HG03103 (cell line): ENCODE data around the gene VAMP2.

Experiments
- ATAC-seq: cut with Tn5 transposase; IDR thresholded peaks from one replicate; pipeline ENCODE4 v1.9.1; 2021; ENCODE audit warnings: low read depth; ENCODE audit not compliant: unreplicated experiment

VAMP2 gene

DNA sequence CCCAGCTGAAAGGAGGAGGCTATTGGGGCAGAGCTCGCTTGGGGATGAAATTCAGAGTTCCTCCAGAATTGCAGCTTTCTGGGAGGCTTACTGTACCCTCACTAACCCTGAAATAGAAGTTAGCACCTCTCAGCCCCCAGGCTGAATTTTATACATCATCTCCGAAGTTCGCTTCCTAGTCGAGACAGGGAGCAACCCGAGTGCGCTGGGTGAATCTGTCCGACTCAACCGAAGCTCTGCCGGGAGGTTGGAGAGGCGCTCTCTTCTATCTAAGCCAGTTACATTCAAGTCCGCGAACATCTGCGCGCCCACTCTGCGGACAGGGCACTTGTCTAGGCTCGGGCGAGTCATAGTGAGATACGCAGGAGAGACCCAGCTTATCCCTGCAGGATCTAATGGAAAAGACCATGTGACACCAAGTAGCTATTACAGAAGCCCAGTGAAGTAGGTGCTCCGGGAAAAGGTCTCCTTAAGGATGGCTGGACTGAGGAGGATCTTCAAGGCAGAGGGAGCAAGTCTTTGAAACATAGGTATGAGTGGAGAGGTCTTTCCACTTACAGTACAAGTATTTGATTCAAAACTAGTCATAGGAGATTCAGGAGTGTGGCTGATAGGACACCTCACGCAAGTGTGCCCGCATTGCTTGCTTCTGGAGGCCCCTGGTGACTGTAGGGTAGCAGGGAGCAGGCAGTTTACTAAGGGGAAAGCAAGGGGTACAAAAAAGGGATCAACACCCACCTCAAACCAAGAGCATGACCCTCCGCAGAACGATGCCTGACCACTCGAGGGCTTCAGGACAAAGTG lies 38.2 kb downstream of the VAMP2 start:
- no peak for ATAC-seq

DNA sequence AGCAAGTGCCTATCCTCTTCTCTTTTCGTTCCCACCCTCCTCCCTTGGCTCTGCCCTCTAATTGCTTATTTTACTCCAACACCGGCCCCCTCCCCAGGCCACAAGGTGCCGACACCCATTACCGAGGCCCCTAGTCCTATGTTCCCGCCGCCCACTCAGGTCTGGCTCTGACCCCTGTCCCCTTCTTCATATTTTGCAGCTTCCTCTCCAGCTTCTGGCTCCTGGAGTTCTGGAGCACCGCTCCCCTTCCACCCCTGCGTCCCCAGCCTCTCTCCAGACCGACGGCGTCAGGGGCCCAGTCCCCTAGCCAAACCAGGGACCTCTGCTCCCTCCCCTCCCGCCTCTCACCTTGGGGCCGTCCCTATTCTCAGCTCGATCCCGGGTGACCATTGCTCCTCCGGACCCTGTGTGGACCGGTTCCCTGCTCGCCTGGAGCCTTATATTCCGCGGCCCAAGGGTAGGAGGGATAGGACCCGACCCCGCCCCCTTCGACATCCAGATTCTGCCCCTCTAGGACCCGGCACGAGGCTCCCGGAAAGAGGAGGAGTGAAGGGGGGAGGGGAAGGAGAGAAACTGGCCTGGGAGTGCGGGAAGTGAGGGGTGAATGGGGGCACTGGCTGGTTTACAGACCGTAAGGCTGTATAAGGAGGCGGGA lies 38.9 kb downstream of the VAMP2 start, which contains the start of gene HES7:
Gene HES7 (minus strand): TSS at position 412 of the 655 bp plus-strand sequence. CDS start 22 bp downstream, at position 390.
- no peak for ATAC-seq

DNA sequence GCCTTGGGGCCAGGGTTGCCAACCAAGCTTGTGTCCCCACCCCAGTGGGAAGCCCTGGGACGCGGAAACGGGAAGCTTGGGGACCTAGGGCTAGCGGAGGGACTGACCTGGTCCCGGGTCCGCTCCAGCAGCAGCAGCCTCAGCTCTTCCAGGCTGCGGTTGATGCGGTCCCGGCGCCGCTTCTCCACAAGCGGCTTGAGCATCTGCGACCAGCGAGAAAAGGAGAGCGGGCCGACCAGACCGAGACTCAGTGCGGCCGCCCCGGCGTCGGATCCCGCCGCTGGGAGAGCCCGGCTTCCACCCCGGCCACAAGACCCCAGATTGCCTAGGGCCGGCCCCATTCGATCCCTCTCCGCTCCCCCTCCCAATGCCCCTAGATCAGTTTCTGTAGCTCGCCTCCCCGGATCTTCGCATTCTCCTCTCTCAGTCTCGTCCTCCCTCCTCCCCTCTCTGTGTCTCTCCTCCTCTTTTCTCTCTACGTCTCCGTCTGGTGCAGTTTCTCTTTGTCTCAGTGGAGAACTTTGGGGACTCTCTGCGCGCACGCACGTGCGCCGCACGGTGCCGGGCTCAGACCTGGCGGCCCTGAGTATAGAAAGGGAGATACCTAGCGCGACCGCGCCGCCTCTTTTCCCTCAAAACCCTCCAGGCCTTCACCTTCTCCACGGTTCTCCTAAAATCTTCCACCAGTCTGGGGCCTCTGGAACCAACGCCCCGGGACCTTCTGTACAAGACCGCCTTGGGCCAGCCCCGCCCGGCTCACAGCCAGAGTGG lies 39.6 kb downstream of the VAMP2 start:
- ATAC-seq, result no peak

DNA sequence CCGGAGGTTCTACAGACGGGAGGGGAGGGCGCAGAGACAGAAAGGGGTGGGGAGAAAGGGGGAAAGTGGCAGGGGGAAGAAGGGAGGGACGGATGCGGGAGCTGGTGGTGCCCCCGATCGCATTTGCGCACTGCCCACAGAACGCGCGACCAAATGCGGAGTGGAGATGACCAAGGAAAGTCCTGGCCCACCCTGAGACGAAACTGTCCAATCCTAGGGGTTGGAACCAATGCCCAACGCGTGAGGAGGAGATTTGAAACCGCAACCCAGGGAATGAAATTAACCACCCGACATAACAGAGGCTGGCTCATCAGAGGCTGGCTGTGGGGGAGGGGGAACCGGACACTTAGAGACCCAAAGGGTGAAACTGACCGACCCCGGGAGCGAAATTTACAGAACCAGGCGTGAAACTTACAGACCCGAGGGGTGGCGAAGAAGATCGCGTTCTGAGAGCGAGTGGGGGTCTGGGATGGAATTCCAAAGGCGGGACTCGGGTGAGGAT lies 40.3 kb downstream of the VAMP2 start:
- no peak for ATAC-seq

DNA sequence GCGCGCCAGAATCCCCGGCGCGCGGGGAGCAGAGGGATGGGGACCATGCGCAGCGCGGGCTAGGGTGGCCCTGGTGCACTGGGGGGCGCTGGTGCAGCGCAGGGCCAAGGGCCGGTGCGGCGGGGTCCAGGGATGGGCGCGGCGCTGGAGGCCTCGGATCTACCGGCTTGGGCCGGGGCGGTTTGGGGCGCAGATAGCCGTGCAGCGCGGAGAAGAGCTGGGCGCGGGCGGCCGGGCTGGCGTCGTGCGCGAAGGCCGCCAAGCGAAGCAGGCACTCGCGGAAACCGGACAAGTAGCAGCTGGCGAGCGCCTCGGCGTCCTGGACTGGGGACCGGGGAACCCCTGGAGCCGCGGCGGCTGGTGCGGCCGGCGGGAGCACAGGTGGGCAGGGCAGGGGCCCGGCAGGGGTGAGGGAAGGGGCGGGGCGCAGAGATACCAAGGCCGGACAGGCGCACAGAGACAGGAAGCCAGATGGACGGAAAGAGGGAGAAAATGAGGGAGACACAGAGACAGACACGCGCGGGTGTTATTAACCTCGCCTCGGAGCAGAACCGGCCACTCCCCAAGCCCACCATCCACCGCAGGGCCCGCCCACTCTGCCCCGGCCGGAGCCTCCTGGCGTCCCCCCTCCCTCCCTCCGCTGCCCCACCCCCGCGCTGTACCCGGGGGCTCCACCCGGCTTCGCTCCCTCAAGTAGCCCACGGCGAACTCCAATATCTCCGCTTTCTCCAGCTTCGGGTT lies 40.9 kb downstream of the VAMP2 start:
- ATAC-seq, result no peak

DNA sequence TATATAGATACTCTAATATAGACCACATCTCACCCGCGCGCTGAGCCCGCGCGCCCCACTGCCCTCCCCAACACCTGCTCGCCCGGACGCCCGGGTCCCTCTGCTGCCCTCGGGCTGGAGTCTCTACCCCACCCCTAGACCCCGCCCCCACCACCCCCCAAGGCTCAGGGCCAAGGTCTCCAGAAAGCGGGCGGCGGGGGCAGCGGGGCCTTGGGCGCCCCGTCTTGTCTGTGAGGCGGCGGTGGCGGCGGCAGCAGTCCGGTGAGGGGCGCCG lies 41.4 kb downstream of the VAMP2 start:
- ATAC-seq, result no peak

DNA sequence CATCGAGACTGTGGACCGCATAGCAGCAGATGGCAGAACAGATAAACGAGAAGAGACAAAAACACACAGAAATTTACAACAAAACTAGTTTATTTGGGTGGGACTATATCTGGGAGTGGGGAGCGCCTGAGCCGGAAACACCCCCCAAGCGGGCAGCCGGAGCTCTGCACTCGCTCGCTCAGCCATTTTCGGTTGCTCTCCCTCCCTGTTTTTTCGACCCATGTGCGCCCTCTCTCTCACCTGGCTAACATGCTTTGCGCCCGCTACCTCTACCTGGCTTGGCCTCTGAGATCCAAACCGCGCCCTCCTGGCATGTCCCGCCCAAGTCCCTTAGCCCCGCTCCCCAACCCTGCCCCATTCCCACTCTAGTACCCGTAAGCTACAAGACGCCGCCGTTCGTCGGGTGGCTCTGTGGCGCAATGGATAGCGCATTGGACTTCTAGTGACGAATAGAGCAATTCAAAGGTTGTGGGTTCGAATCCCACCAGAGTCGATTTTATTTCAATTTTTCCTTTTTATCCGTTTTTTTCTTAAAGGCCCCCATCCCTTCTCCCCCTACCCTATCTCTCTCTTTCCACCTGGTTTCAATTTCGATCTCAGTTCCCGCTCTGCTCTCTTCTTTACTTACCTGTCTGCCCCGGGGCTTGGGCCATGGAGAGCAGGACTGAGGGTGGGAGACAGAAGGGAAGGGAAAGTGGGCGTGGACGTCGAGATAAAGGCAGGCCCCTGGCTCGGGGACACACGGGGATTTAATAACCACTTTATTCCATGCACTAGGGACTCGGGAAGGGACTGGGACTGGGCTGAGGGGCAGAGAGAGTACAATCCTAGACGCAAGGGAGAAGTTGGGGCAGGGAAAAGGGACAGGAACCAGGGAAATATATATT lies 42.0 kb downstream of the VAMP2 start:
- no peak for ATAC-seq

DNA sequence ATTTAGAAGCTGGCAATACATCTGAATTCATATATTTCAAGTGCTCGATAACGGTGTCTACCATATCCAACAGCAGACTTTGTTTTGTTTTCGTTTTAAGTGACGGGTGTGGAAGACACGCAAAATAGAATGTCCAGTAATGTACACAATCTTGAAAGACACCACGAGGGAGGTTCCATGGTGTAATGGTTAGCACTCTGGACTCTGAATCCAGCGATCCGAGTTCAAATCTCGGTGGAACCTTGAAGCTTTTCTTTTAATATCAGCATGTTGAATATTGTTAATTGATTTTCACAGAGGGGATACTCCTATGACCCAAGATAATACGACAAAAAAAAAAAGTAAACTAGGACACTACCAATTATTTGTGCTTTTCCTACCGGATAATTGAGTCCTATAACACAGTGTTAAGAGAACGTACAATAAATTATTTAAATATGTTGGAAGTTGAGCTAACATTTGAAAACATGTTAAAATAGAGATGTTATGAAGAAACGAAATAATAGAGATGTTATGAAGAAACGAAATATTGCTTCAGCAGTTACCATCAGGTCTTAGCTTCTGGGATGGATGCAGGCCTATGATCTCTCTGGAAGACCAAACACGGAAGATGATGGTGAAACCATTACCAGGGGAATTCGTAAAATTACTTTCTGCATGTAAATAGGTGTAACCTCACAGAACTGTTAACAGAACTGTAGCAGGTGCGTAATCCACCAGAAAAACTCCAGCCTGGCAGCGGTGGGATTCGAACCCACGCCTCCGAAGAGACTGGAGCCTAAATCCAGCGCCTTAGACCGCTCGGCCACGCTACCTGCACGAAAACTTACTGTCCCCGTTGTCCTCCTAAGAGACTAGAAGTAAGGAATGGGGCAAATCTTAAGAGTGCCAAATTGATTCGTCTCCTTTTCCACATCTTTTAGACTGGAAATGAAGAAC lies 42.9 kb downstream of the VAMP2 start:
- no peak for ATAC-seq

DNA sequence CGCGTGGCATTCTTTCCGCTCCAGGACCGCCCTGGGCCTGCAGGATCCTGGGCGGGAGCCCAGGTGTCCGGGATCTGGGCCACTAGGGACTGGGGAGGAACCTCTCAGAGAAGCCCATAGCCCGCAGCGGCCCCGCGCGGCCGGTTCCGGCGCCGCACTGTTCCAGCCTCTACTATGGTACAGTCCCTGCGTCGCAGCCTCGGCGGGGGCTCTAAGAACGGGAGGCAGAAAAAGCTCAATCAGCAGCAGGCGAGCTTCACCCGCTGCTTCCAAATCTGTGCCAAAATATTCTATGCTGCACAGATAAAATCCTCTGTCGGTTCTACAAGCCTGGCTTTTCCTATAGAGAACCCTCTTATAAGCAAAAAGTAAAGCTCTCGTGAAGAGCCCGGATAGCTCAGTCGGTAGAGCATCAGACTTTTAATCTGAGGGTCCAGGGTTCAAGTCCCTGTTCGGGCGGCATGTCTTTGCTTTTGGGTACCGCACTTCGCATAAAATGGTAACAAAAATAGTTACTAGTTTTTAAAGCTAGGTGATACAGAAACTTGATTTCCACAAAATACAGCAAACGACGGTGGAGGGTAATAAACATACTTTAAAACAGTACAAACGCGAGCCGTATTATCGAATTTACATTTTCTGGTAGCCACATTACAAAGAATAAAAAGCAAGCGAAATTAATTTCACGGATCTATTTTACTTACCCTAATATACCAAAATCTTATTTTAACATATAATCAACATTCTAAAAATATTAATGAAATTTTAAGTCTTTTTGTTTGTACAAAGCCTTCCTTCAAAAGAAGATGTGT lies 43.8 kb downstream of the VAMP2 start:
- no peak for ATAC-seq

DNA sequence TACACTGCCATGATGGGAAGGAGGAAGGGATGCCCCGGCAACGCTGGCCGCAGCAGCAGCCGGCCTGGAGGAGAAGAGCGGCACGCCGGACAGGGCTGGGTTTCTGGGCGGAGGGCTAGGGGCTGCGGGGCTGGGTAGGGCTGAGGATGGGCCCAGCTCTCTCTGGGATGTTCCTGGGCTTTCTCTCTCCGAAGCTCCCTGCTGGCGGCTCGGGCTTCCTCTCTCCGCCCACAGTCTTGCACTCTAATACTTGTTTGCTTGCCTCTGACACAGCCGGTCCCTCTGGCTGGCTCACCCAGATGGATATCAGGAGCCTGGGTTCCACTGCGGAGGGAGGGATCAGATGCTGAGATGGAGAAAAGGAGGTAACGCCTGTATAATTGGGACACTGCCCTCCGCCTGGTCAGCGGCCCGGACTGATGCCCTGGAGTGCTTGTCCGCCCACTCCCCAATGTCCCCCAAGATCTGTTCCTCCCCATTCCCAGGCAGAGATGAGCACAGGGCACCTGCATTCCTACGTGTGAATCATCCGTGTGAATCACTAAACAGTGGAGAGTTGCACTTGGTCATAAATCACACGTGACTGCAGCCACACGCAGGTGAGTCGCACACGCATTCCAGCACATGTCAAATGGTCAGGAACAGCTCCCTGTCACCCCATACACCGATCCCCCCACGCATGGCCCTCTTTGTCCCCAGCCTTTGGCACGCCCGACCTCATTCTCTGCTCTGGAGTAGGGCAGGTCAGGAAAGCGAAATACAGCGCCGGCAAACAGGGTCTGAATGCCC lies 44.6 kb downstream of the VAMP2 start, which contains the start of gene ALOXE3:
Gene ALOXE3 (minus strand): TSS at position 535 of the 789 bp plus-strand sequence. CDS start 524 bp downstream, at position 11.
- ATAC-seq, result no peak

DNA sequence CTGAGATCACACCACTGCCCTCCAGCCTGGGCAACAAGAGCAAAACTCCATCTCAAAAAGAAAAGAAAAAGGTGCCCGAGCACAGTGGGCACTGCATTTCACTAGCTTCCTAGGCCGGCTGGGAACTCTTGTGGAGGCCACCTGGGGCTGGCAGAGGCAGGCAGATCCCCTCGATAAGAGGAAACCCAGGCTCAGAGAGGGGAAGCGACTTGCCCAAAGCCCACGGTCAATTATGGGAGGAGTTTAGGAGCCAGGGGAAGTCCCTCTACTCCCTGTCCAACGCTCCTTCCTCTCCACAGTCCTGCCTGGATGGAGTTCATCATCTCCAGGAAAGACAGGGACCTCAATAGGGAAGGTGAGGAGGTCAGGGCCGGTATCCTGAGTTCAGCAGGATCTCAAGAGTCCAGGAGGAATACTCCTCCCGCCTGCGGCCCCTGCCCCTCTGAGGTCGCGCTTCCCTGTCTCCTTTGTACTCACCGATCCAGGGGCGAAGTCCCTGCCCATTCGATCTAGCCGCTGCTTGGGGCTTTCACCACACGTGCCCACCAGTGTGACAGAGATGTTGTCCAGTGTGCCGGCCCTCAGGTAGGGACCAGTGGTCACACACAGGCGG lies 45.3 kb downstream of the VAMP2 start:
- no peak for ATAC-seq

DNA sequence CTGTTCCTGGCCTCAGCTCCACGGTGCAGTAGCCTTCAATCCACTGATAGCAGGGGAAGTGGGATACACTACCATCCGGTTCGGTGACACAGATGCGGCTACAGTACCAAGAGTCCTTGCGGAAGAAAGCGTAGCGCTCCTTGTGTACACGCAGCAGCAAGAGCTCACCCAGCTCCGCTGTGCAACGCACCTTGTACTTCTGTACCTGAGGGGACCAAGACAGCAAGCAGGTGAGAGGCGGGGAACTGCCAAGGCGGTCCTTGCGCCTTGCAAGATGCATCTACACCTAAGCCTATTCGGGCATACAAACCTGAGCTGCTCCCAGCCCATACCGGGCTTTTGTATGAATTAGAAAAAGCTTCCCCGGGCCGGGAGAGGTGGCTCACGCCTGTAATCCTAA lies 46.0 kb downstream of the VAMP2 start:
- ATAC-seq, result no peak

DNA sequence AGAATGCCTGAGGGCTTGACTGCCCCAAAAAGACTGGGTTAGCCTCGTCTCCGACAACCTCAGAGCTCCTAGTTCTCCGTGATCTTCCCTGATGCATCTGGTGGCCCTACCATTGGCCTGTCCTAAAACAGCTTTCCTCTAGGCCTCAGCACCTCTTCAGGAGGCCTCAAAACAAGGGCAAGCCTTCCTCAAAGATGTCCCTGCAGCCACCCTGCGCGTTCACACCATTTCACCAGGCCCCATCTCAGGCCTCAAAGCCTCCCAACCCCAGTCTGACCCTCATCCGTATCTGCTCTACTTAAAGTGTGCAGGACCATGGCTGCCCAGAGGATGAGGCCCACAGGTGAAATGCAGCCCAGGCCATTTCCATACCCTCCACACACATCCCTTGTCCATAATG lies 51.8 kb downstream of the VAMP2 start:
- no peak for ATAC-seq

DNA sequence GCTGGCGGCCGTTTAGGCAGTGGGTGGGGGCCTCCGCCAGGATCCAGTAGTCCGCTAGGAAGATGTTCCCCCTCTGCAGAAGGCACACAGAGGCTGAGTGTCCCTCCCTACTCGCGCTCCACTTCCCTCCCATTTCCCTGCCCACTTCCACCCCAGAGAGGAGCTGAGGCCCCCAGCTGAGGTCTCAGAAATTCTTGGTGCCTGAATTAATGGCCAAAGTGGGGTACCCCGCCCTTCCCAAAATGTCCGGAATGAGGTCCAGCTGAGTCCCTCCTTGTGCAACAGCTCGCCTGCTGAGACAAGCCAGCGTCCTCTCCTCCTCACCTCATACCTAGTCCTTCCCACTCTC lies 52.3 kb downstream of the VAMP2 start:
- no peak for ATAC-seq

DNA sequence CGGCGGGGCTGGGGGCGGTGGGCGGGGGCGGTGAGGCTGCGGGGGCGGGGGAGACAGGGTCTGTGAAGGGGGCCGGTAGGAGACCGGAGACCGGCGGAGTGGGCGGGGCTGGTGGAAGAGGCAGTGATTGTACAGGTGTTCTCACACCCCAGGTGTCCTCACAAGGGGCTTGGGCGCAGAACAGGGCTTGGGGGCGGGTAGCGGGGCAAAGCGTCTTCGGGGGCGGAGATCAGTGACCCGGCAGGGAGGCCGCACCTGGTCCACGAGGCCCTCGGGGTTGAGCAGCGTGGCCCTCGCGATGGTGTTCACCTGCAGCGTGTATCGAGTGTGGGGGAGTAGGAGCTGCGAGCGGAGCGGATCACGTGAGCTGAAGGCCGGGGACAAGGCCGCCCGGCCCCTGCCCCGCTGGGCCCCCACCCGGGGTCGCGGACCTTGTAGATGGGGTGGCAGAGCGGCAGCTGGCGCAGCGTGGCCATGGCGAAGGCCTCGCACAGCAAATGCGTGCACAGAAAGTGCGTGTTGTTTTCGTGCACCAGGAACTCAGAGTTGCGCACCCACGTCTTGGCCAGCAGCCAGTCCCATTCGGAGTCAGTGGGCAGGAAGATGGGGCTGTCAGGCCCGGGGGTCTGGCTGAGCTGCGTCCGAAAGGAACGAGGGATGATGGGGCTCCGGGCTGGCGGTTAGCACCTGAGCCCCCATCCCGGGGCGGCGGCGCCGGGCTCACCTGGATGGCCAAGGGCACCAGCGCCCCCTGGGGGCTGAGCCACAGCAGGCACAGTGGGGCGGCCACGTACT lies 52.9 kb downstream of the VAMP2 start:
- ATAC-seq, result no peak
